ENCODE data around the gene ARHGAP26. TPM values are rescaled to one million over a fixed set of nuclear protein-coding genes. Genes with fewer than 3 reads are reported as not detected.

Gene ARHGAP26
- total and polyA plus RNA-seq, 2 of the 4 experiments (the other 2 are of a cell fraction) = 0.54 to 0.56 TPM

DNA sequence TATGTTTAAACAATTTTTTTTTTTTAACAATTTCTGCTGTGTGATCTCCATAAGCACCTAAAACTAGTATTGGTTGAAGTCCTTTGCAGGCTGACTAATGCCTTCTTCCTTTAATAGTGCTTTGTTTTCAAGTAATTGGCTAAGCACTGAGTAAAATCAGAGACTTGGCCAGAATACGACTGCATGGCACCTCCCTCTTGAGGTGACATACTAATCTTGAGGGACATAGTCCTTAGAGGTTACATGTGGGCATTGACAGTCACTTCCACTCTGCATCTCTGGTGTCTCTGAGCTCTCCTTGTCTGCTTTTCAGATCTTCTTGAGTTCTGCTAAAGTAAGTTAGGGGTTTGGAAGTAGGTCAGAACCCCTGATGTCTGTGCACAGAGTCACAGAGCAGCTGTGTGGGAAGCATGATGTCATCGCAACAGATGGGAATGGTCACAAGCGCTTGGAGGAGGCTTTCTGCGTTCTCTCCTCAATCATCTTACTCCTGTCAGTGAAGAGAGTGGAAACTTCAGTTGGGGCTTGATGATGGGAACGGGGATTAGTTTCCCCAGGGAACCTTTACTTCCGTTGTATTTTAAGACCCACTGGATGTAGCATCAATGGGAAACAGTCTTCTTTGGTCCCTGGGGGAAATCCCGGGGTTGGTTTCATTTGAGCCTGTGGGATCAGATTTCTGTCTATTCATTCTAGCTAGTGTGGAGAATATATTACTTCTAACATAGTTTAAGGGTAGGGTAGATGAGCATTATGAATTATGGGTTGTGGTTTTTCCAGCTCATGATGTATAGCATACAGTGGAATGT lies 136.9 kb downstream of the ARHGAP26 start:
- no peaks in the 10 kb centered on the region; the same call in 1 of the 2 replicates for H3K27me3 ChIP-seq (ENCODE audit: control insufficient read depth, insufficient read depth, low read length)
- H3K4me2 ChIP-seq (ENCODE audit: low read depth, low read length) = peak overlapping the region; percentile 71; the same call in 1 of the 2 replicates
- H3K27ac ChIP-seq (ENCODE audit: insufficient read depth, low read length) = no peak overlapping the region
- H4K8ac ChIP-seq (ENCODE audit: low read depth in 2 of 2, low read length in 2 of 2) = no peak overlapping the region
- no CpG with 5 or more reads among the region's 7 CpGs for WGBS, 2 experiments (ENCODE audit: extremely low coverage in 2 of 2, insufficient read length in 1 of 2)
- BruUV-seq (replicated peaks) = no TSS peak
- ATAC-seq (ENCODE audit: low read depth) (peak; percentile 72), DNase-seq (peak; percentile 96)
- H3K56ac ChIP-seq (ENCODE audit: extremely low read depth, insufficient read depth, low read length) = no peak overlapping the region
- H3K9ac ChIP-seq (ENCODE audit: low read depth, low read length) = no peak overlapping the region
- 0 out of 2 replicates have a peak overlapping the region, but pooled peaks have one; percentile 14 for H2AK5ac ChIP-seq (ENCODE audit: low read depth, low read length)
- no peaks in the 10 kb centered on the region for H3K36me3 ChIP-seq (ENCODE audit: control insufficient read depth, insufficient read depth, low read length)
- no peaks in the 10 kb centered on the region for H3K79me1 ChIP-seq (ENCODE audit: low read depth in 1 of 2, low read length in 2 of 2)
- no peak overlapping the region for H2BK15ac ChIP-seq (ENCODE audit: low read depth, low read length)
- ChIA-PET CTCF (interaction anchor here (0.6 kb wide), 1 partner anchor 199 kb away, joined by 3 read pairs; no protein-coding TSS in a partner anchor), POLR2A (ENCODE audit: unreplicated experiment) (interaction anchor here (1.0 kb wide), 1 partner anchor 671 kb away, joined by 4 read pairs; no protein-coding TSS in a partner anchor)
- H3K18ac ChIP-seq (ENCODE audit: low read depth, low read length) = 0 out of 2 replicates have a peak overlapping the region, but pooled peaks have one; percentile 44
- in situ Hi-C loops (cut with MboI; ENCODE audit: low sequenced_read_pairs) = loop anchor here (25.0 kb wide), 1 partner anchor 1255 kb away; the partner anchor contains the start of genes KCTD16 and YIPF5
- no peak overlapping the region for H3K23ac ChIP-seq (ENCODE audit: low read depth, low read length)
- no peak overlapping the region for H4K91ac ChIP-seq (ENCODE audit: insufficient read depth, low read depth, low read length)
- no peak overlapping the region for H3K14ac ChIP-seq (replicated peaks; ENCODE audit: low read depth, low read length)
- H3K9me1 ChIP-seq (ENCODE audit: insufficient read depth, low read length) = no peaks in the 10 kb centered on the region; the same call in 1 of the 2 replicates
- H2BK120ac ChIP-seq (ENCODE audit: low read depth, low read length) = no peak overlapping the region
- no peak overlapping the region for H3K4me3 ChIP-seq (ENCODE audit: insufficient read depth, low read depth, low read length)
- H3K4me1 ChIP-seq (ENCODE audit: control insufficient read depth, insufficient read depth, low read length) = peaks cover 3% of the 10 kb centered on the region
- intact Hi-C loops (cut with micrococcal nuclease) = no loop called here
- no peak overlapping the region for H2AK9ac ChIP-seq (replicated peaks; ENCODE audit: low read depth, low read length, poor library complexity)
- no peaks in the 10 kb centered on the region for H3K9me3 ChIP-seq (ENCODE audit: control insufficient read depth, insufficient read depth, low read length)
- no peak overlapping the region for H2BK20ac ChIP-seq (ENCODE audit: low read depth, low read length)
- peak overlapping the region; percentile 23 for H2AFZ ChIP-seq (replicated peaks; ENCODE audit: low read length, poor library complexity)
- H4K5ac ChIP-seq (ENCODE audit: low read depth, low read length) = no peak overlapping the region
- no peaks in the 10 kb centered on the region for H4K20me1 ChIP-seq (ENCODE audit: insufficient read depth, low read length)
- H3K4ac ChIP-seq (ENCODE audit: low read depth, low read length) = no peak overlapping the region
- H2BK5ac ChIP-seq (ENCODE audit: low read depth, low read length, poor library complexity, severe bottlenecking) = no peak overlapping the region
- TF ChIP-seq CEBPB (IDR thresholded peaks at IDR 0.05; ENCODE audit: low read depth, low read length) (0 out of 2 replicates have a peak, but pooled peaks have one; percentile 10), CHD1 (IDR thresholded peaks at IDR 0.05; ENCODE audit: low read depth, low read length) (no peak), RFX5 (IDR thresholded peaks at IDR 0.05; ENCODE audit: low read depth, low read length) (no peak), RAD21 (IDR thresholded peaks at IDR 0.05; ENCODE audit: low read length) (no peak)
- TF ChIP-seq, protein P1, sequence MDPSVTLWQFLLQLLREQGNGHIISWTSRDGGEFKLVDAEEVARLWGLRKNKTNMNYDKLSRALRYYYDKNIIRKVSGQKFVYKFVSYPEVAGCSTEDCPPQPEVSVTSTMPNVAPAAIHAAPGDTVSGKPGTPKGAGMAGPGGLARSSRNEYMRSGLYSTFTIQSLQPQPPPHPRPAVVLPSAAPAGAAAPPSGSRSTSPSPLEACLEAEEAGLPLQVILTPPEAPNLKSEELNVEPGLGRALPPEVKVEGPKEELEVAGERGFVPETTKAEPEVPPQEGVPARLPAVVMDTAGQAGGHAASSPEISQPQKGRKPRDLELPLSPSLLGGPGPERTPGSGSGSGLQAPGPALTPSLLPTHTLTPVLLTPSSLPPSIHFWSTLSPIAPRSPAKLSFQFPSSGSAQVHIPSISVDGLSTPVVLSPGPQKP (IDR thresholded peaks at IDR 0.05; ENCODE audit: borderline replicate concordance, low read depth, low read length) = no peak
- TF ChIP-seq, protein P2, sequence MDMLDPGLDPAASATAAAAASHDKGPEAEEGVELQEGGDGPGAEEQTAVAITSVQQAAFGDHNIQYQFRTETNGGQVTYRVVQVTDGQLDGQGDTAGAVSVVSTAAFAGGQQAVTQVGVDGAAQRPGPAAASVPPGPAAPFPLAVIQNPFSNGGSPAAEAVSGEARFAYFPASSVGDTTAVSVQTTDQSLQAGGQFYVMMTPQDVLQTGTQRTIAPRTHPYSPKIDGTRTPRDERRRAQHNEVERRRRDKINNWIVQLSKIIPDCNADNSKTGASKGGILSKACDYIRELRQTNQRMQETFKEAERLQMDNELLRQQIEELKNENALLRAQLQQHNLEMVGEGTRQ (IDR thresholded peaks at IDR 0.05; ENCODE audit: low read depth, low read length) = no peak
- dilution Hi-C loops (cut with HindIII; ENCODE audit: low sequenced_read_pairs, unreplicated experiment) = no loop called here
